GM19035 (cell line): ENCODE measurements around the gene SRRM3.
"Not testable (repeated sequence)": the region's sequence is repeated elsewhere in the genome, so short reads cannot be mapped to it uniquely, and the experiment has no call there.

ENCODE experiments used
- ATAC-seq: cut with Tn5 transposase; IDR thresholded peaks from one replicate; pipeline ENCODE4 v1.9.1; 2021; ENCODE audit not compliant: unreplicated experiment

SRRM3 gene, protein sequence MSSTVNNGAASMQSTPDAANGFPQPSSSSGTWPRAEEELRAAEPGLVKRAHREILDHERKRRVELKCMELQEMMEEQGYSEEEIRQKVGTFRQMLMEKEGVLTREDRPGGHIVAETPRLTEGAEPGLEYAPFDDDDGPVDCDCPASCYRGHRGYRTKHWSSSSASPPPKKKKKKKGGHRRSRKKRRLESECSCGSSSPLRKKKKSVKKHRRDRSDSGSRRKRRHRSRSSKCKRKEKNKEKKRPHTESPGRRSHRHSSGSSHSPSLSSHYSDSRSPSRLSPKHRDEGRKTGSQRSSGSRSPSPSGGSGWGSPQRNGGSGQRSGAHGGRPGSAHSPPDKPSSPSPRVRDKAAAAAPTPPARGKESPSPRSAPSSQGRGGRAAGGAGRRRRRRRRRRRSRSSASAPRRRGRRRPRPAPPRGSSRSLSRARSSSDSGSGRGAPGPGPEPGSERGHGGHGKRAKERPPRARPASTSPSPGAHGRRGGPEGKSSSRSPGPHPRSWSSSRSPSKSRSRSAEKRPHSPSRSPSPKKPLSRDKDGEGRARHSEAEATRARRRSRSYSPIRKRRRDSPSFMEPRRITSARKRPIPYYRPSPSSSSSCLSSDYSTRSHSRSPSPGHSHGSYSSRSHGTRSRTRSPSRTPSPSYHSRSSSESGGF

DNA sequence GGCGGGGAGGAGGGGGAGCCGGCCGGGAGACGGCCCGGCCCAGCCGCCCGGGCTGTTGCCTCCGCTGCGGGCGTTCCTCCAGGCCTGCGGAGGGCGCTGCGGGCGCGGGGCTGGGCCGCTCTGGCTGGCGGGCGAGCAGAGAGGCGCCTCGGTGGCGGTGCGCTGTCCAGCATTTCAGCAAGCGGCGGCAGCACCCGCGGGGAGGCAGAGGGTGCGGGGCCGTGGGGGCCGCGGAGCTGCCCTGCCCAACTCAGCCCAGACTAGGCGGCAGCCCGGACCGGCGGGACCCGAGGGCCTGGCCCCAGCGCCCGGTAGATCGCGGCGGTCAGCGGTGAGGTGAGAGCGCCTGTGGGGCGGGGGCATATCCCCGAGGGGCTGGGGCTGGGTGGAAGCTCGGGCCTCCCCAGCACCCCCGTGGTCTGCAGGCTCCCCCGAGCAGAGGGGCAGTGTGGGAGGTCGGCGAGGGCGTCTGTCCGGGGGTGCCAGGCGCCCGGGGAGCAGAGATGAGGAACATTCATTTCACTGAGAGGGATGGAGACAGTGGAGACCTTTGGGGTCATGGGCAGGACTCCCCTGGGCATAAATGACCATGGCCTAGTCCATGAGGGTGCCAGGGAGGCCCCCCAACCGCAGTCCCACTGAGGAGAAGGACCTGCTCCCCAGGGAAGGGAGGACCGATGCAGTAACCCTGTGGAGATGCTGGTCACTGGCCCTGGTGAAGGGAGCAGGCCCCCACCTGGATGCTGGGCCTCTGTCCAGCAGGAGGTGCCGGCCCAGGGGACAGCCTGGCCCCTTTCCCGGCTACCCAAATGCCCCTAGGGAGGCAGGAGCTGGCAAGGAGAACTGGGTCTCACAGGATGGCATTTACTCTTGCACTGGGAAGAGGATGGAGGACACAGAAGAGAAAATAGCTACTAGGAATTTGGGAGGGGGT, at the start of gene SRRM3:
Gene SRRM3, plus strand, starts transcription at position 165 of the 934 bp plus-strand sequence. CDS start 33,171 bp downstream, outside the sequence.
- peak; percentile 86 for ATAC-seq

DNA sequence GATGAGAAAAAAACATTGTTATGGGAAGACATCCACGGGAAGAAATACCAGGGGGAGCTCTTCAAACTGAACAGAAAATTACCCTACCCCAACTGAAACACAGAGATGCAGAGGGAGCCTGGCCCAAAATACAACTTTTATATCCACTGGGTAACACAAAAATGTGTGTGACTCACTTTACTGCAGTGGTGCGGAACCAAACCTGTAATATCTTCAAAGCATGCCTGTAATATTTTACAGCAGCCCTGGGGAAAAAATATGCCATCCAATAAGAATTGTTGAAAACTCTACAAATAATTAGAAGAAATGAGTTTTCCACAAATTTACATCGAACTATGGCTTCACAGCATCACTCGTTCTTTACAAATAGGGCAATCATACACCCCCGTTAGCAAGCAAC, 49.8 kb upstream of the SRRM3 start:
- no peak for ATAC-seq

- ATAC-seq, result not testable (repeated sequence)
These were observed 48.0 kb upstream of the SRRM3 start for GRCh38 chr7:76153571-76154230.

- ATAC-seq, result no peak
These were observed 45.8 kb upstream of the SRRM3 start for GRCh38 chr7:76155938-76156337.

DNA sequence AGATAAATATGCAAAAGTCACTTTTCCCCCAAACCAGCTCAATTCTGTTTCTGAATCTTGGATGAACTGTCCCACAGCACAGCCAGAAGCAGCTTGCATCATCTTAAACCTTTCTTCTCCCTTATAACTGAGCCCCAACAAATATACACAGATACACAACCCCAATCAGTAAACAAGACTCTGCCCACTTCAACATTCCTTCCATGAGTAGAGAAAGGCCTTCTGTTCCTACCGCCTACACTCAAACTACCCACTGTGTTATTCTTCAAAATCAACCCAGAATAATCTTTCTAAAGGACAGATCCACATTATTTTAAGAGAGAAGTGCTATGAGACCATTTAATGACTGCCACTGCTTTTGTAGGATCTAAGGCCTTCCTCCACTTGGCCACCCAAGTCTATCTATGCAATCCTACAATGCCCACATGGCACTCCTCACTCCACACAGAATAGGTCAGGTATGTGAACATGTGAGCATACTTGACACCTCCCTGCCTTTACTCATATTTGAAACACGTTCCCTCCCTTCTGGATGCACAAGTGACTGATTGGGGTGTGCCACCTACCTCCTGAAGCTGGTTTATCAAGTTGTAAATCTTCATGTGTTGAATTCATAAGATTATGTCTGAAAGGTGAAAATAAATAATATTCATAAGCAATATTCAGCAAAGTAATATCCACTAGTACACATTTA, 44.6 kb upstream of the SRRM3 start:
- not testable (repeated sequence) for ATAC-seq

GRCh38 chr7:76158416-76158815, 43.3 kb upstream of the SRRM3 start:
- not testable (repeated sequence) for ATAC-seq

DNA sequence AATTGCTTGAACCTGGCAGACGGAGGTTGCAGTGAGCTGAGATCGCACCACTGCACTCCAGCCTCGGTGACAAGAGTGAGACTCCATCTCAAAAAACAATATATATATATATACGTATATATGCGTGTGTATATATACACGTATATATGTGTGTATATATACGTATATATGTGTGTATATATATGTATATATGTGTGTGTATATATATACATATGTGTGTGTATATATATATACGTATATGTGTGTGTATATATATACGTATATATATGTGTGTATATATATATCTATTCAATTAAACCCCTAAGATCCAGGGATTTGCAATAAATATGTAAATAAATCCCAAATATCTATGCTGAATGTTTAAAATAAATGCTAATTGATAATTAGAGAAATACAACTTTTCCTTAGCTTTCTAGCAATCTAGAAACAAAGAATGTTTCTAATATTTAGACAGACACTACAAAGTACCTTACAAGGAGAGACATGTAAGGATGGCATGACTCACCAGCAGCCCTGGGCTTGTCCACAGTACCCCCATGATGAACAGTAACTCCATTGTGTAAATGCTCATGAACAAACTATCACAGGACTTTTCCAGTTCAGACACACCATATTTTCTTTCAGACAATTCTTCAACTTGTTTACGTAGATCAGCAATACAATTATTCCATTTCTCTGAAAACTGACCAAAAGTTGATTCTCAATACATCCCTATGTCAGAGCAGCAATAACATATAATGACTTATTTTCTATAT, 39.1 kb upstream of the SRRM3 start:
- ATAC-seq, result not testable (repeated sequence)

GRCh38 chr7:76163812-76164211, 37.9 kb upstream of the SRRM3 start:
- not testable (repeated sequence) for ATAC-seq

- no peak for ATAC-seq
These were observed 36.4 kb upstream of the SRRM3 start for GRCh38 chr7:76165106-76165972.

- ATAC-seq, result peak; percentile 15
These were observed 35.7 kb upstream of the SRRM3 start for GRCh38 chr7:76165973-76166403.

DNA sequence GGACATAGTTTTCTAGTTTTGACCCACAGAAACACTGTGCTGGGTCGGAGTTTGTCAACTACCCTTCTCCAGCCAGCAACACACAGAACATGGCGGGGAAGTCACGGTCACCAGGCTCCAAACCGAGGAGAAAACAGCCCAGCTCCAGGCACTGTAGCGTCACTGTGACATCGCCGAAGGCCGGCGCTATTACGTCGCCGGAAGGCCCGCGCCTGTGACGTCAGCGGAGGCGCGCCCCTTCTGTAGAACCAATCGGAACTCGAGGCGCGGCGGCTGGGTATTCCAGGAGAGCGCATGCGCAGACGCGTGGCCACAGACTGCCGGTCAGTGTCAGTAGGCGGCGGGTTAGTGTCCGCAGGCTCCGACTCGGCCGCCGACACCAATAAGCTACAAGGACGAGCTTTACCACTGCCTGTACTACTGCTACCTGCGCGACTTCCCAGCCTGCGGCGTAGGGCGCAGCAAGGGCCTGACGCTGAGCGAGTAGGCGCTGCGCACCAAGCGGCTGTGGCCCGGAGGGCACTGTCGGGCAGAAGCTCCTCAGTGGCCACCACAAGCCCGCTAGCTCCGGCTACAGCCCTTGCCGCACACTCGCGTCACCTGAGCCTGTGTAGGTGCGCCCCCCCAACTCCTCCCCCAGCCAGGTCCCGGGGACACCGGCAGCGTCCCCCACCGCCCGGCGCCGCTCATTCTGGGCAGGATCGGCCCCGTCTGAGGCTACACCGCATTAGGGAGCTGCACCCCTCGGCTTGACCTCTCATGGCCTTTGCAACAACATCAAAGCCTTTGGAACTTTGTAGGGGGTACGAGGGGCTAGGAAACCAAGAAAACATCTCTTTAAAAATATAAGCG, 35.1 kb upstream of the SRRM3 start:
- peak; percentile 91 for ATAC-seq

DNA sequence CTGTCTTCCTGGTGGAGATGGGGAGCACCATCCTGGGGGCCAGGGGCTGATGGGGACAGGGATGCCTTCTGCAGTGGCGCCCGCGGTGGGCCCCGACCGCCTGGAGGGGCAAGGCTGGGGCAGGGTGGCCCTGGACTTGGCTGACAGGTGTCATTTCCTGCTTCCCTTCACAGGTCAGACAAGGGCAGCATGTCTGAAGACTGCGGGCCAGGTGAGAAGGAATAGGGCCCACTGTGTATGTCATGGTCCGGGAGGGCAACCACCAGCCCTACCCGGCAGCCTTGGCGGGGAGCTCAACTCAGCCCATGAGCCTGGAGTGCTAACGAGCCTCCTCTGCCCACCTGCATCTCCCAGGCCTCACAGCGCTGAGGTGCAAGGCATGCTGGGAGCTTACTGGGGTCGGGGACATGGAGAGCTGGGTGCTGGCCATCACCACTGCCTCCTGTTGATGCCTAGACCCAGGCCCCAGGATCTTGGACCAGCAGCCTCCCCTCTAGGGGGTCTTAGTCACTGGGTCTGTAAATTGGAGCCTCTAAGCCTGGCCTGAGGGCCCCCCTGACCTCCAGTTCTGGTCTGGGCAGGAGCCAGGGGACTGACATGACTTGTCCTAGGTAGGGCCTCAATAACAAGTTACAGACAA, 28.0 kb upstream of the SRRM3 start:
- no peak for ATAC-seq

DNA sequence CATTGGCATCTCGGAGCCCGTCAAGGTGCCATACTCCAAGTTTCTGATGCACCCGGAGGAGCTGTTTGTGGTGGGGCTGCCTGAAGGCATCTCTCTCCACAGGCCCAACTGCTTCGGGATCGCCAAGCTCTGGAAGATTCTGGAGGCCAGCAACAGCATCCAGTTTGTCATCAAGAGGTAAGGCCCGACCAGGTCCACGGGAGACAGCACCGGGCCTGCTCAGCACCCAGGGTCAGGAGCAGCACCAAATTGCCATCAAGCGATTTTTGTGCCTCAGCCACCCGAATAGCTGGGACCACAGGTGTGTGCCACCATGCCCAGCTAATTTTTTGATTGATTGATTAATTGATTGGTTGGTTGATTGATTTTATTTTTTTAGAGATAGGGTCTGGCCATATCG, 24.7 kb upstream of the SRRM3 start:
- not testable (repeated sequence) for ATAC-seq

DNA sequence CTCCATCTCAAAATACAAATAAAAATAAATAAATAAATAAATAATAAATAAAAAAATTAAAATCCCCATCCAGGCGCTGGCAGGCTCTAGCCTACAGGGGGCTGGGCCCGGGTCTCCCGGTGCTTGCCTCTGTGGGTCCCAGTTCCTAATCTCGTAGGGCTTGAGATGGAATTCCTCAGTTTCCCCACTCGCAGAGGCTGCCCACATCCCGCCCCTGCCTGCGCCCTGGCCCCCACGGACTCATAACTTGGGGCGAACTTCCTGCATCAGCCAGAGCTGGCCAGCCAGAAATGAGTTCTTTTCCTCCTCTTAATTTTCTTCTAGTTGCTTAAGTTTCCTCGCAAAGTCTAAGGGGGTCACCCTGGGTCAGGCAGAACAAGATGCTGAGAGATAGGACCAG, 22.0 kb upstream of the SRRM3 start:
- ATAC-seq, result no peak

GRCh38 chr7:76182225-76182960, 19.3 kb upstream of the SRRM3 start:
- ATAC-seq, result no peak

DNA sequence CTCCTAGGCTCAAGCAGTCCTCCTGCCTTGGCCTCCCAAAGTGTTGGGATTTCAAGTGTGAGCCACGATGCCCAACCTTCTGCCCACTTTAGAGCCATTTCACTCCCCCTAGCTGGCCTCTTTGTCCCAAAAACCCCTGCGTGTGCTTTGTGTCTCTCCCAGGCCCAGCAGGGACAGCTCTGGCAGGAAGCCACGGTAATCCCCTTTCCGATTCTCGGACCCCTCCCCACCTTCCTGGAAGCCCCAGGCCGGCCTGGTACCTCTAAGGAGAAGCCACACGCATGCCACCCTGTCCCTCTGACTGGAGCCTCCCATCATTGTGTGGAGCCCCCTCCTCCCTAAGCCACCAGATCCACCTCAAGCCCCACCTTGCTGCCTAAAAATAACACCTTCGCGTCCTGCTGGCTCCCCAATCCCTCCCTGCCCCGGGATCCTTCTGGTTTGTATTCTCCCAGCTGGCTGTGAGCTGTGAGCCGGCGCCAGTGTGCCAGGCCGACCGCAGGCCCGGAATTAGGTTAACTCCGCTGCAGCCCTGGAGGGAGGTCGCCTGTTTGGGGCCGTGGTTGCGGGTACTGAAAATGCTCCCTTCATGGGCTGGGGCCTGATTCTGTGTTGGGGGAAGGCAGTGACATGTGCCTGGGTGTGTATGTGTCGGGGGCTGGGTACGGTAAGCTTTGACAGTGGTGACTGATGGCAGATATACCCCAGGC, 16.4 kb upstream of the SRRM3 start:
- ATAC-seq, result no peak
